ENCODE measurements around the gene FBXO36.

Gene FBXO36

GRCh38 chr2:230011617-230012016 lies 89.3 kb downstream of the FBXO36 start:
- H3K27ac ChIP-seq (ENCODE audit: low read depth, low read length) = no peak overlapping the region
- H3K27me3 ChIP-seq (ENCODE audit: insufficient read depth, low read length) = no peaks in the 10 kb centered on the region
- H3K9ac ChIP-seq (ENCODE audit: low read depth, low read length) = no peak overlapping the region
- H3K4me3 ChIP-seq (ENCODE audit: low read length) = no peak overlapping the region
- no peaks in the 10 kb centered on the region for H3K4me1 ChIP-seq (ENCODE audit: insufficient read depth, low read length)
- H3K9me3 ChIP-seq (ENCODE audit: insufficient read depth, low read depth, low read length) = 0 out of 2 replicates have a peak, but pooled peaks cover 8% of the 10 kb centered on the region
- WGBS = 100% methylated on average over 1 of the region's 1 CpG
- H3K36me3 ChIP-seq (ENCODE audit: insufficient read depth, low read length) = no peaks in the 10 kb centered on the region

DNA sequence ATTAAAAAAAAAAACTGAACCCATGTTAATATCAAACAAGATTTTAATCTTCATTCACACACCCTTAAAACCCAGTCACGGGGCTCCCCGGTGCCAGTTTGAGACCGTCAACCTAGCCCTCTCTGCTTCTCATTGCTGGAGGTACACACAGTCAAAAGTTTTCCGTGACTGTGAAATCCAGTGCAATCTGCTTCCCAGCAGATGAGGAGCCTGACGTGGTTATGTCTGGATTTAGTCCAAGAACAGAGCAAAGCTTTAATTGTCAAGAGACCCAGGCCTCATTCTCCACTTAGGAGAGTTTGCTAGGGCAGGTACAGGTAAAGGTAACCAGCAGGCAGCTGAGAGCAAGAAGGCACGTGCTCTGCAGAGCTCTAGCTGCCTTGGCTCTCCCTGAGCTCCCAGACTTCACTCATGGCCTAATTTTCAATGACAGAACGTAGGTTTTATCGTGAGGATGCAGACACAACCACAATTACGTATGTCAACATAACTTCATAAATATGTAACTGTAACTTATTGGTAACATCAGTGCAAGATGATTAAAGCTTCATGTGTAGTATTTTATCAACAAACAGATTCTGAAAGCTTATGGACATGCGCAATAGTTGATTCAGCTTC lies 90.1 kb downstream of the FBXO36 start:
- Histone ChIP-seq H3K4me1 (ENCODE audit: insufficient read depth, low read length) (no peaks in the 10 kb centered on the region), H3K9me3 (ENCODE audit: insufficient read depth, low read depth, low read length) (0 out of 2 replicates have a peak, but pooled peaks cover 8% of the 10 kb centered on the region), H3K27me3 (ENCODE audit: insufficient read depth, low read length) (no peaks in the 10 kb centered on the region), H3K9ac (ENCODE audit: low read depth, low read length) (no peak overlapping the region), H3K36me3 (ENCODE audit: insufficient read depth, low read length) (no peaks in the 10 kb centered on the region), H3K27ac (ENCODE audit: low read depth, low read length) (no peak overlapping the region), H3K4me3 (ENCODE audit: low read length) (no peak overlapping the region)
- WGBS = 95% methylated on average over 8 of the region's 10 CpGs

GRCh38 chr2:230016844-230017243 lies 94.5 kb downstream of the FBXO36 start:
- Histone ChIP-seq H3K27ac (ENCODE audit: low read depth, low read length) (no peak overlapping the region), H3K9ac (ENCODE audit: low read depth, low read length) (no peak overlapping the region), H3K9me3 (ENCODE audit: insufficient read depth, low read depth, low read length) (0 out of 2 replicates have a peak, but pooled peaks cover 8% of the 10 kb centered on the region)

GRCh38 chr2:230018153-230018552 lies 95.8 kb downstream of the FBXO36 start:
- no peaks in the 10 kb centered on the region for H3K4me1 ChIP-seq (ENCODE audit: insufficient read depth, low read length)
- no peak overlapping the region for H3K4me3 ChIP-seq (ENCODE audit: low read length)
- H3K27ac ChIP-seq (ENCODE audit: low read depth, low read length) = no peak overlapping the region
- no peaks in the 10 kb centered on the region for H3K27me3 ChIP-seq (ENCODE audit: insufficient read depth, low read length)
- 0 out of 2 replicates have a peak, but pooled peaks cover 8% of the 10 kb centered on the region for H3K9me3 ChIP-seq (ENCODE audit: insufficient read depth, low read depth, low read length)
- WGBS = 92% methylated on average over 4 of the region's 4 CpGs
- no peaks in the 10 kb centered on the region for H3K36me3 ChIP-seq (ENCODE audit: insufficient read depth, low read length)
- H3K9ac ChIP-seq (ENCODE audit: low read depth, low read length) = no peak overlapping the region

More at GRCh38 chr2:230016844-230017243, 94.5 kb downstream of the FBXO36 start:
- Histone ChIP-seq H3K4me1 (ENCODE audit: insufficient read depth, low read length) (no peaks in the 10 kb centered on the region), H3K36me3 (ENCODE audit: insufficient read depth, low read length) (no peaks in the 10 kb centered on the region), H3K27me3 (ENCODE audit: insufficient read depth, low read length) (no peaks in the 10 kb centered on the region), H3K4me3 (ENCODE audit: low read length) (no peak overlapping the region)

- no peaks in the 10 kb centered on the region for H3K4me1 ChIP-seq (ENCODE audit: insufficient read depth, low read length)
- 96% methylated on average over 3 of the region's 3 CpGs for WGBS
- no peaks in the 10 kb centered on the region for H3K27me3 ChIP-seq (ENCODE audit: insufficient read depth, low read length)
- no peaks in the 10 kb centered on the region for H3K36me3 ChIP-seq (ENCODE audit: insufficient read depth, low read length)
- H3K27ac ChIP-seq (ENCODE audit: low read depth, low read length) = no peak overlapping the region
- H3K4me3 ChIP-seq (ENCODE audit: low read length) = no peak overlapping the region
- H3K9me3 ChIP-seq (ENCODE audit: insufficient read depth, low read depth, low read length) = 0 out of 2 replicates have a peak, but pooled peaks cover 8% of the 10 kb centered on the region
- no peak overlapping the region for H3K9ac ChIP-seq (ENCODE audit: low read depth, low read length)
Observed at GRCh38 chr2:230019742-230020141, 97.4 kb downstream of the FBXO36 start.

- H3K9ac ChIP-seq (ENCODE audit: low read depth, low read length) = no peak overlapping the region
- H3K36me3 ChIP-seq (ENCODE audit: insufficient read depth, low read length) = no peaks in the 10 kb centered on the region
- no peak overlapping the region for H3K4me3 ChIP-seq (ENCODE audit: low read length)
- H3K27ac ChIP-seq (ENCODE audit: low read depth, low read length) = no peak overlapping the region
- WGBS = 93% methylated on average over 4 of the region's 4 CpGs
- no peaks in the 10 kb centered on the region for H3K4me1 ChIP-seq (ENCODE audit: insufficient read depth, low read length)
- no peaks in the 10 kb centered on the region for H3K27me3 ChIP-seq (ENCODE audit: insufficient read depth, low read length)
- no peaks in the 10 kb centered on the region for H3K9me3 ChIP-seq (ENCODE audit: insufficient read depth, low read depth, low read length)
Observed at GRCh38 chr2:230023313-230023712, 101.0 kb downstream of the FBXO36 start.

- H3K9me3 ChIP-seq (ENCODE audit: insufficient read depth, low read depth, low read length) = no peaks in the 10 kb centered on the region
- no peak overlapping the region for H3K9ac ChIP-seq (ENCODE audit: low read depth, low read length)
- H3K4me1 ChIP-seq (ENCODE audit: insufficient read depth, low read length) = no peaks in the 10 kb centered on the region
- H3K36me3 ChIP-seq (ENCODE audit: insufficient read depth, low read length) = no peaks in the 10 kb centered on the region
- 100% methylated on average over 1 of the region's 1 CpG for WGBS
- H3K4me3 ChIP-seq (ENCODE audit: low read length) = no peak overlapping the region
- no peak overlapping the region for H3K27ac ChIP-seq (ENCODE audit: low read depth, low read length)
- H3K27me3 ChIP-seq (ENCODE audit: insufficient read depth, low read length) = no peaks in the 10 kb centered on the region
Observed at GRCh38 chr2:230042195-230042594, 119.9 kb downstream of the FBXO36 start.

- no peak overlapping the region for H3K27ac ChIP-seq (ENCODE audit: low read depth, low read length)
- 75% methylated on average over 5 of the region's 5 CpGs for WGBS
- no peak overlapping the region for H3K9ac ChIP-seq (ENCODE audit: low read depth, low read length)
- no peaks in the 10 kb centered on the region for H3K9me3 ChIP-seq (ENCODE audit: insufficient read depth, low read depth, low read length)
- no peak overlapping the region for H3K4me3 ChIP-seq (ENCODE audit: low read length)
- no peaks in the 10 kb centered on the region for H3K27me3 ChIP-seq (ENCODE audit: insufficient read depth, low read length)
- H3K4me1 ChIP-seq (ENCODE audit: insufficient read depth, low read length) = no peaks in the 10 kb centered on the region
- H3K36me3 ChIP-seq (ENCODE audit: insufficient read depth, low read length) = no peaks in the 10 kb centered on the region
Observed at GRCh38 chr2:230043025-230043424, 120.7 kb downstream of the FBXO36 start.

GRCh38 chr2:230043461-230043860 lies 121.2 kb downstream of the FBXO36 start:
- no peaks in the 10 kb centered on the region for H3K9me3 ChIP-seq (ENCODE audit: insufficient read depth, low read depth, low read length)
- no peak overlapping the region for H3K9ac ChIP-seq (ENCODE audit: low read depth, low read length)
- WGBS = 93% methylated on average over 2 of the region's 2 CpGs
- no peaks in the 10 kb centered on the region for H3K36me3 ChIP-seq (ENCODE audit: insufficient read depth, low read length)
- no peaks in the 10 kb centered on the region for H3K4me1 ChIP-seq (ENCODE audit: insufficient read depth, low read length)
- no peaks in the 10 kb centered on the region for H3K27me3 ChIP-seq (ENCODE audit: insufficient read depth, low read length)
- H3K4me3 ChIP-seq (ENCODE audit: low read length) = no peak overlapping the region
- H3K27ac ChIP-seq (ENCODE audit: low read depth, low read length) = no peak overlapping the region

DNA sequence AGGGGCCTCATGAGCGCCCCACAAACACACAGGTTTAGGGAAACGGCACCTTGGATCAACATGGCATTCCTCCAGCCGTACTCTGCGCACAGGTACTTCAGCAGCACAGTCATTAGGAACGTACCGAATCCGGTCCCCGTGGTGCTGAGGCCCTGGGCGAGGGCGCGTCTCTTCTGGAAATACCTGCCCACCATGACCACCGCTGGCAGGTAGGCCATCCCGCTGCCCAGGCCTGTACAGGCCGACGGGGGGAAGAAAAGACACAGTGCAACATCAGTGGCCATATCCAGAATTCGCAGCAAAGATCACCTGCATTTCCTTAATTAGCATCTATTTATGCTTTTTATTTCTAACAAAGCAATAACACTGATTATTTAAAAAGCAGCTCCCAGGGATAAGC lies 124.2 kb downstream of the FBXO36 start:
- 96% methylated on average over 16 of the region's 16 CpGs for WGBS
- Histone ChIP-seq H3K36me3 (ENCODE audit: insufficient read depth, low read length) (no peaks in the 10 kb centered on the region), H3K9ac (ENCODE audit: low read depth, low read length) (no peak overlapping the region), H3K4me3 (ENCODE audit: low read length) (no peak overlapping the region), H3K4me1 (ENCODE audit: insufficient read depth, low read length) (no peaks in the 10 kb centered on the region), H3K9me3 (ENCODE audit: insufficient read depth, low read depth, low read length) (no peaks in the 10 kb centered on the region), H3K27ac (ENCODE audit: low read depth, low read length) (no peak overlapping the region), H3K27me3 (ENCODE audit: insufficient read depth, low read length) (no peaks in the 10 kb centered on the region)

DNA sequence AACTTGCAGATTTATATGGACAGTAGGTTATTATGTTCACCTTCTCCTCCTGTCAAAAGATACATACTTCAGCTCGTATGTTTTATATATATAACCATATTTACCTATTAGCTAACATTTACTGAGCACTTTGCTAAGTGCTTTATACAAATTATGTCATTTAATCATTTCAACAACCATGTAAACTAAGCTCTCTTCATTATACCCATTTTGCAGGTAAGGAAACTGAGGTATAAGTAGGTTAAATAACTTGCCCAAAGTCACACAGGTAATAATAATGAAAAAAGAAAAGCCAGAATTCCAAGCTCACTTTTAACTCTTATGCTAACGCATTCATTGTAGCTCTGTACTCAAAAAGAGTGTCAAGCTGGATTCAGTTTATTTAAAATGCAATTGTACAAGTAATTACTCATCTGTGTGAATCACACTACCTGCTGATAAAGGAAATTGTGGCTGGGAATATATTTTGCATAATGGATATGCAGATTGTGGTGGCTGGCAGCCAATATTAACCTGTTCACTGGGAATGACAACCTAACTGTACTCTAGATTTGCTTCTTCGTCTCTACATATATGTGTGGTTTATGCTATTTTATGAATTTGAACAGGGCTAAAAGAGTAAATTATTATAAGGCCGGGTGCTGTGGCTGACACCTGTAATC lies 125.8 kb downstream of the FBXO36 start:
- H3K4me1 ChIP-seq (ENCODE audit: insufficient read depth, low read length) = no peaks in the 10 kb centered on the region
- H3K4me3 ChIP-seq (ENCODE audit: low read length) = no peak overlapping the region
- H3K27ac ChIP-seq (ENCODE audit: low read depth, low read length) = no peak overlapping the region
- WGBS = 89% methylated on average over 3 of the region's 4 CpGs
- no peaks in the 10 kb centered on the region for H3K9me3 ChIP-seq (ENCODE audit: insufficient read depth, low read depth, low read length)
- H3K36me3 ChIP-seq (ENCODE audit: insufficient read depth, low read length) = no peaks in the 10 kb centered on the region
- no peaks in the 10 kb centered on the region for H3K27me3 ChIP-seq (ENCODE audit: insufficient read depth, low read length)
- H3K9ac ChIP-seq (ENCODE audit: low read depth, low read length) = no peak overlapping the region
